IPS-20b (cell line): Measurements from ENCODE around the gene SHOX.

Experiments used
- H3K27ac ChIP-seq: one replicate; pipeline ENCODE4 v1.5.1; 2013; ENCODE audit warnings: low read length
- H3K27me3 ChIP-seq: 2 replicates; pipeline ENCODE4 v1.6.1; 2013; ENCODE audit warnings: mild to moderate bottlenecking, low read length, inconsistent platforms; ENCODE audit not compliant: insufficient read depth
- H3K36me3 ChIP-seq: 2 replicates; pipeline ENCODE4 v1.6.1; 2013; ENCODE audit warnings: low read depth, mild to moderate bottlenecking, inconsistent platforms, low read length, moderate library complexity; ENCODE audit not compliant: insufficient read depth
- H3K4me1 ChIP-seq: 2 replicates; pipeline ENCODE4 v1.6.1; 2013; ENCODE audit warnings: mild to moderate bottlenecking, control low read depth, inconsistent platforms, low read length, moderate library complexity; ENCODE audit not compliant: insufficient read depth
- H3K4me3 ChIP-seq: 2 replicates; pipeline ENCODE4 v1.5.1; 2013; ENCODE audit warnings: mild to moderate bottlenecking, low read length, inconsistent platforms
- H3K9ac ChIP-seq: 2 replicates; pipeline ENCODE4 v1.6.1; 2013; ENCODE audit warnings: low read depth, mild to moderate bottlenecking, inconsistent platforms, low read length, moderate library complexity
- H3K9me3 ChIP-seq: 2 replicates; pipeline ENCODE4 v1.6.1; 2013; ENCODE audit warnings: mild to moderate bottlenecking, low read depth, low read length, inconsistent platforms; ENCODE audit not compliant: insufficient read depth

Gene SHOX

DNA sequence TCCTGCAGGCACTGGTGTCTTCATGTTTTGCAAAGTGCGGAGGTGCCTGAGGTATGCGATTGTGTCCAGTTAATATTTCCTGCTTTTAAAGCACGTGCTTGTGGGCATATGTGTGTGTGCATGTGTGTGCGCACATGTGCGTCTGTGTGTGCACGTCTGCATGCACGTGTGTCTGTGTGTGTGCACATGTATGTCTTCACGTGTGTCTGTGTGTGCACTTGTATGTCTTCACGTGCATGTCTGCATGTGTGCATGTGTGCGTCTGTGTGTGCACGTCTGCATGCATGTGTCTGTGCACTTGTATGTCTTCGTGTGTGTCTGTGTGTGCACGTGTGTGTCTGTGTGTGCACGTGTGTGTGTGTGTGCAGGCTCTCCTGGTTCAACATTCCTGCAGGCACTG lies 49.5 kb downstream of the SHOX start:
- Histone ChIP-seq H3K9me3 (peaks cover 13% of the 10 kb centered on the region; the same call in 1 of the 2 replicates), H3K4me1 (peaks cover 5% of the 10 kb centered on the region; the same call in 1 of the 2 replicates), H3K27ac (no peak overlapping the region)

DNA sequence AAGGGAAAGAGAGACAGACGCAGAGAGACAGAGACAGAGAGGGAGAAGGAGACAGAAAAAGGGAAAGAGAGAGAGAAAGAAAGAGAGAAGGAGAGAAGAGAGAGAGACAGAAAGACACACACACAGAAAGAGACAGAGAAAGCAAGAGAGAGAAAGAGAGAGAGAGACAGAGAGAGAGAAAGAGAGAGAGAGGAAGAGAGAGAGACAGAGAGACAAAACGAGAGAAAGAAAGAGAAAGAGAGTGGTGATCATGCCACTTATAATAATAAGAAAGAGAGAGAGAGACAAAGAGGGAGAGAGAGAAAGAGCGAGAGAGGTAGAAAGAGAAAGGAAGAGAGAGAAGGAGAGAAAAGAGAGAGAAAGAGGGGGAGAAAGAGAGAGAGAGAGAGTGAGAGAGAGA lies 51.4 kb downstream of the SHOX start:
- no peaks in the 10 kb centered on the region for H3K27me3 ChIP-seq
- peaks cover 19% of the 10 kb centered on the region; the same call in 1 of the 2 replicates for H3K9me3 ChIP-seq
- H3K9ac ChIP-seq = no peak overlapping the region
- H3K4me1 ChIP-seq = no peaks in the 10 kb centered on the region
- H3K4me3 ChIP-seq = no peak overlapping the region
- no peak overlapping the region for H3K27ac ChIP-seq
- H3K36me3 ChIP-seq = no peaks in the 10 kb centered on the region

More for the DNA sequence above, 49.5 kb downstream of the SHOX start:
- Histone ChIP-seq H3K36me3 (no peaks in the 10 kb centered on the region), H3K9ac (no peak overlapping the region), H3K4me3 (no peak overlapping the region), H3K27me3 (no peaks in the 10 kb centered on the region)

GRCh38 chrX:682892-683291 lies 52.3 kb downstream of the SHOX start:
- Histone ChIP-seq H3K9ac (no peak overlapping the region), H3K4me3 (no peak overlapping the region), H3K4me1 (no peaks in the 10 kb centered on the region), H3K36me3 (no peaks in the 10 kb centered on the region), H3K9me3 (peaks cover 19% of the 10 kb centered on the region; the same call in 1 of the 2 replicates), H3K27ac (no peak overlapping the region), H3K27me3 (no peaks in the 10 kb centered on the region)

DNA sequence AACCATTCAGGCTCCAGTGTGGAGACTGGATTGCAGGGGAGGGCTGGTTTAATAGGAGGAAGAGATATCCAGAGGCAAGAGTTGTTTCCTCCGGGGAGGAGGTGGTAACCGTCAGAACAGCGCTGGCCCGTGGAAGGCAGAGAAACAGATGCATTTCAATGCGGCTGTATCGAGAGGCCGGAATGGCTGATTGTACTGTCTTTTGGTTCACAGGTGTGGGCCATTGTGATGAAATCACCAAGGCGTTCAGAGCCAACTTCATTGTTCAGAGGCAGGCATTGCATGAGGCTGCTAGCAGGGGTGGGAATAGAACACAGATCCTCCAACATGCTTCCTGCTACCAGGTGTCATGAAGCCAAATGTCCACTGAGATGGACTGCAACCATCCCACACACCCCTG lies 53.0 kb downstream of the SHOX start:
- H3K4me3 ChIP-seq = no peak overlapping the region
- H3K9me3 ChIP-seq = peaks cover 19% of the 10 kb centered on the region; the same call in 1 of the 2 replicates
- peak overlapping the region; percentile 56; the same call in 1 of the 2 replicates for H3K9ac ChIP-seq
- no peaks in the 10 kb centered on the region for H3K36me3 ChIP-seq
- H3K4me1 ChIP-seq = no peaks in the 10 kb centered on the region
- no peak overlapping the region for H3K27ac ChIP-seq
- H3K27me3 ChIP-seq = no peaks in the 10 kb centered on the region

GRCh38 chrX:685120-686032 lies 54.8 kb downstream of the SHOX start:
- Histone ChIP-seq H3K4me1 (no peaks in the 10 kb centered on the region), H3K36me3 (no peaks in the 10 kb centered on the region), H3K4me3 (no peak overlapping the region), H3K9ac (no peak overlapping the region), H3K9me3 (peaks cover 8% of the 10 kb centered on the region; the same call in 1 of the 2 replicates), H3K27ac (no peak overlapping the region), H3K27me3 (no peaks in the 10 kb centered on the region)

DNA sequence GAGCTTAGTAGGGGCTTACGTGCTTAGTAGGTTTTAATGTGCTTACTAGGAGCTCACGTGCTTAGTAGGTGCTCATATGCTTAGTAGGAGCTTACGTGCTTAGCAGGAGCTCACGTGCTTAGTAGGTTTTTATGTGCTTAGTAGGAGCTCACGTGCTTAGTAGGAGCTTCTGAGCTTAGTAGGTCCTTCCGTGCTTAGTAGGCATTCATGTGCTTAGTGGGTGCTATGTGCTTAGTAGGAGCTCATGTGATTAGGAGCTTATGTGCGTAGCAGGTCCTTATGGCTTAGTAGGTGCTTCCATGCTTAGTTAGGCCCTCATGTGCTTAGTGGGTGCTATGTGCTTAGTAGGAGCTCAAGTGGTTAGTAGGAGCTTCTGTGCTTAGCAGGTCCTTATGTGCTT lies 59.4 kb downstream of the SHOX start:
- Histone ChIP-seq H3K36me3 (no peaks in the 10 kb centered on the region), H3K9me3 (peaks cover 12% of the 10 kb centered on the region; the same call in 1 of the 2 replicates)

GRCh38 chrX:694800-695199 lies 64.2 kb downstream of the SHOX start:
- H3K4me3 ChIP-seq = no peak overlapping the region
- H3K36me3 ChIP-seq = no peaks in the 10 kb centered on the region
- no peak overlapping the region for H3K27ac ChIP-seq
- H3K9ac ChIP-seq = no peak overlapping the region
- H3K9me3 ChIP-seq = peaks cover 7% of the 10 kb centered on the region; the same call in 1 of the 2 replicates
- H3K4me1 ChIP-seq = no peaks in the 10 kb centered on the region
- no peaks in the 10 kb centered on the region for H3K27me3 ChIP-seq

More for the DNA sequence above, 59.4 kb downstream of the SHOX start:
- Histone ChIP-seq H3K27me3 (no peaks in the 10 kb centered on the region), H3K4me1 (no peaks in the 10 kb centered on the region), H3K27ac (no peak overlapping the region), H3K9ac (no peak overlapping the region), H3K4me3 (no peak overlapping the region)

DNA sequence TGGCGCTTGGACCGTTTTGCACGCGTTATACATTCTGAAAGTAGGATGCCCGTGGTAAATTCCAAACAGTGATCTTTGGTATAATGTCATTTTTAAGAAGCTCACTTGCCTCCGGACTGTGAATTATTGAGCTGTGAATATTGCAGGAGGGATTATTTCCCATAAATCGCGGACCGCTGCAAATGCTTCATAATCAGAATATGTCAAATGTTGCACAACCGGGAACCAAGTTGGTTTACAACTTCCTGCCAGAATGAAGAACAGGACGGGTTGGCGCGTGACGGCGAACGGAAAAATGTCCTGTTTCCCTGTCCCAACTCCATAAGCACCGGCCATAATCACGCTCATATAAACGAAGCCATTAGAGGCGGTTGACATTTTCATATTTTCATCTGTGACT lies 67.6 kb downstream of the SHOX start:
- H3K27me3 ChIP-seq = no peaks in the 10 kb centered on the region
- H3K27ac ChIP-seq = no peak overlapping the region
- H3K36me3 ChIP-seq = no peaks in the 10 kb centered on the region
- no peak overlapping the region for H3K9ac ChIP-seq
- H3K9me3 ChIP-seq = peaks cover 7% of the 10 kb centered on the region; the same call in 1 of the 2 replicates
- no peak overlapping the region for H3K4me3 ChIP-seq
- H3K4me1 ChIP-seq = no peaks in the 10 kb centered on the region; the same call in 1 of the 2 replicates

DNA sequence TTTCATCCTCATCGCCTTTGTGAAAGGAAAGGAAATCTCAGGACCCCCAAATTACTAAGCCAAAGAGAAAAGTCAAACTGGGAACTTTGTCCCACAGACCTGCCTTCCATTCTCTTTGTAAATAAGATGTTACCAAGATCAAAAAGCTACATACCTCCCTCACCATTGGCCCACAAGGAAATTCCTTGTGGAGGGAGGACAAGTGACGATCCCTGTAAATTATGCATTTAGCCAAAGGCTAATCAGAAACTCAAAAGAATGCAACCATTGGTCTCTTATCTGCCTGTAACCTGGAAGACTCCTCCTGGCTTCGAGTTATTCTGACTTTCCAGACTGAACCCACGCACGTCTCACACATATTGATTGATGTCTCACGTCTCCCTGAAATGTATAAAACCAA lies 70.3 kb downstream of the SHOX start:
- no peak overlapping the region for H3K4me3 ChIP-seq
- no peaks in the 10 kb centered on the region for H3K27me3 ChIP-seq
- H3K9ac ChIP-seq = no peak overlapping the region
- no peak overlapping the region for H3K27ac ChIP-seq
- no peaks in the 10 kb centered on the region for H3K36me3 ChIP-seq
- peaks cover 16% of the 10 kb centered on the region for H3K9me3 ChIP-seq
- H3K4me1 ChIP-seq = no peaks in the 10 kb centered on the region; the same call in 1 of the 2 replicates

GRCh38 chrX:701673-702072 lies 71.1 kb downstream of the SHOX start:
- Histone ChIP-seq H3K4me3 (no peak overlapping the region), H3K27me3 (no peaks in the 10 kb centered on the region), H3K9me3 (peaks cover 22% of the 10 kb centered on the region), H3K9ac (no peak overlapping the region), H3K27ac (no peak overlapping the region), H3K4me1 (no peaks in the 10 kb centered on the region; the same call in 1 of the 2 replicates), H3K36me3 (no peaks in the 10 kb centered on the region)

DNA sequence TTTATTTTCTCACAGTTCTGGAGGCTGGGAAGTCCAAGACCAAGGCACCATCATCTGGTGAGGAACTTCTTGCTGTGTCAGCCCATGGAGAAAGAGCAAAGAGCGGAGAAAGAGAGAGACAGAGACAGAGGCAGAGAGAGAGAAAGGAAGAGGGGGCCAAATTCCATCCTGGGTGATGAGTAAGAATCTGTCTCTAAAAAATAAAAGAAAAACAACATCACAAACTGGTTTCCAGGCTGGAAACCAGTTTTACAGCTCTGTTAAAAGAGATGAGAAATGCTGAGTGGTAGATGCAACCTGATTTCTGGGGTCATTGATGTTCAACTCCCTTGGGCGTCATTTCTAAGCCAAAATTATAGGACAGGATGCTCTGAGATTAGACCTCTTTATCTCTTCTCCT lies 72.9 kb downstream of the SHOX start:
- no peak overlapping the region for H3K4me3 ChIP-seq
- no peak overlapping the region for H3K9ac ChIP-seq
- H3K36me3 ChIP-seq = no peaks in the 10 kb centered on the region
- peaks cover 22% of the 10 kb centered on the region for H3K9me3 ChIP-seq
- no peak overlapping the region for H3K27ac ChIP-seq
- H3K4me1 ChIP-seq = no peaks in the 10 kb centered on the region; the same call in 1 of the 2 replicates
- no peaks in the 10 kb centered on the region for H3K27me3 ChIP-seq

DNA sequence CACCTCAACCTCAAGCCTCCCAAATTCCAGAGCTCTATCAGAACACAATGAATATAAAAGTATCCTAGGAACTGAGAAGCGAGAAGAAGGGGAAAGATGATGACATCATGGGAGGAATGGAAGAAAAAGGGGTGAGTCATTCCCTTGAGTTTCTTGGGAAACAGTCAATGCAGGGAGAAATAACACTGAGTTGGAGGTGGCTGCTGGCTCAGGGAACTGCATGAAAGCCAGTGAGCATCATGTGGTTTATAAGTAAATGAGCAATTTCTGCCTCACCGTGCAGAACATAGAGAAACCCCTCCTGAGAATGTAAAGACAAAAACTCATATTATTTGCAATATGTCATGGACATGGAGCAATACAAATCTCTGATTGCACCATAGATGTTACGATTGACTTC lies 73.3 kb downstream of the SHOX start:
- no peak overlapping the region for H3K9ac ChIP-seq
- no peak overlapping the region for H3K27ac ChIP-seq
- no peaks in the 10 kb centered on the region; the same call in 1 of the 2 replicates for H3K4me1 ChIP-seq
- H3K36me3 ChIP-seq = no peaks in the 10 kb centered on the region
- no peak overlapping the region for H3K4me3 ChIP-seq
- H3K27me3 ChIP-seq = no peaks in the 10 kb centered on the region
- H3K9me3 ChIP-seq = peaks cover 22% of the 10 kb centered on the region
